ENCODE results near the gene FBL.

The FBL gene

DNA sequence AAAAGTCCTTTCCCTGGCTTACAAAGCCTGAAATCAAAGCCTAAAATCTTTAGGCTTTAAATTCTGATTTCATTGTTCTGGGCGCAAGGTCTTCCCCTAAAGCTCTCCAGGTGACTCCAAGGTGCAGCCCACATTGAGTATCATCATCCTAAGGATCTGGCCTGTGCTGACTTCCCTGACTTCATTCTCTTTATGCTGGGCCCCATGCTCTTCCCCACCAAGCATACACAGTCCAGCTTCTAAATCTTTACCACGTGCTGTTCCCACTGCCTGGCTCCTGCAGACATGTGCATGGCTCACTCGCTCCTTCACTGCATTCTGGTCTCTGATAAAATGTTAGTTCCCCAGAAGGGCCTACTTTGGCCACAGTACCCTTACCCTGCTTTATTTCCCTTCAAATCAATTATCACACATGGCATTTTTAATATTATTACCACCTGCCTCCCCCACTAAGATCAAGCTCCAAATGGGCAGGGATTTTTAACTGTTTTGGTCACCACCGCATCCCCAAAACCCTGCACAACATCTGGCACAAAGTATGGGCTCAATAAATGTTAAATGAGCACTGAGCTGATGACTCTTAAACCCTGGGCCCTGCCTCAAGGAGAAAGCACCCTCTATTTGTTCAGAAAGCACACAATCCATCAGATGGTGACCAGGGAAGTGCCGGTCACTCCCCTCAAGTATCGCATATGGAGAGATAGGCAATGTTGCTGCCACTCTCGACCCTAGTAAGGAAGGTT is 3.3 kb downstream of the FBL start:
- no peak for DNase-seq (ENCODE audit: low read depth)

DNA sequence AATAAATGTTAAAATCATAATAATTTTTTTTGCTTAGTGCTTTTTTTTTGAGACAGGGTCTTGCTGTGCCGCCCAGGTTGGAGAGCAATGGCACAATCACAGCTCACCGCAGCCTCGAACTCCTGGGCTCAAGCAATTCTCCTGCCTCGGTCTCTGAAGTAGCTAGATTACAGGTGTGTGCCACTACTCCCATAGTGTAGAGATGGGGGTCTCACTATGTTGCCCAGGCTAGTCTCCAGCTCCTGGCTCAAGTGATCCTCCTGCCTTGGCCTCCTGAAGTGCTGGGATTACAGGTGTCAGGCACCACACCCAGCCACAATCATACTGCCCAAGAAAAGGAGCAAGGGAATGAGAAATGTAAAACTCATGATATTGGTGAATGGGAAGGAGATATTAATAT is 5.1 kb downstream of the FBL start:
- DNase-seq (ENCODE audit: low read depth) = no peak

DNA sequence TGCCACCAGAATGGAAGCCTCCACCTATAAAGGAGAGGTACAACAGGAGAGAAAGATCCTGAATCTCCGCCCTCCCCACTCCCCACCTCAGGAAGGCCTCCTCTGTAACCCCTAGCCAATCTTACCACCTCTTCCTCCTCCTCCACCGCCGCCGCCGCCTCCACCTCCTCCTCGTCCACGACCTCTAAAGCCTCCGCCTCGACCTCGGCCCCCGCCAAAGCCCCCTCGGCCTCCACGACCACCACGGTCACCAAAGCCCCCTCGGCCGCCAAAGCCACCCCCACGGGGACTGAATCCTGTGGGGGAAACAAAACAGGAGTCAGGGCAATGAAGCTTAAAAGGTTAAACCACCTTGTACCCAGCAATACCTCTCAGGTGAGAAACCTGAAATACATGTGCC is 5.7 kb downstream of the FBL start:
- no peak for DNase-seq (ENCODE audit: low read depth)

DNA sequence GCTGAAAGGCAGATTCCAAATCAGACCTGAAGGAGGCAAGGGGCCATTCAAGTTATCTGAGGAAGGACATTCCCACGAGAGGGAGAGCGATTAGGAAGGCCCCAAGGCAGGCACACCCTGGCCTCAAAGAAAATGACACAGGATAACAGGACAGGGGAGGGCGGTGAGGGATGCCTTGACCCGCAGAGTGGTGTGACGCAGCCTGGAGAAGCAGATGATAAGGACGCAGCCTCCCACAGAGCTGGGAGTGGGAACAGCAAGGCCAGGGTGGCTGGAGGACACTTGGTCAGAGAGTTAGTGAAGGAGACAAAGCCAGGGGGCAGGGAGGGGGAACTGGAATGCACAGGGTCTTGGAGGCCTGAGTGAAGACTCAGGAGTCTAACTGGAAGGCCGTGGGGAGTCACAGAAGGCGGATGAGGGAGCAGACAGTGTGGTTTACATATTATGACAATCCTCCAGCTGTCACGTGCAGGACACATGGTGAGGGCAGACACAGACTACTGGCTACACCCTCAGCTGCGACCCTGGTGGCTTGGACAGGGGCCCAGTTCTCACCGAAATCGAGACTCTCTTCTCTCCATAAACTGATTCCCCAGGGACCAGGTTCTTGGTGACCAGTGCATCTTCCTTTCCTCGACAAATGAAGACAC is 6.4 kb downstream of the FBL start:
- DNase-seq (ENCODE audit: low read depth) = no peak

DNA sequence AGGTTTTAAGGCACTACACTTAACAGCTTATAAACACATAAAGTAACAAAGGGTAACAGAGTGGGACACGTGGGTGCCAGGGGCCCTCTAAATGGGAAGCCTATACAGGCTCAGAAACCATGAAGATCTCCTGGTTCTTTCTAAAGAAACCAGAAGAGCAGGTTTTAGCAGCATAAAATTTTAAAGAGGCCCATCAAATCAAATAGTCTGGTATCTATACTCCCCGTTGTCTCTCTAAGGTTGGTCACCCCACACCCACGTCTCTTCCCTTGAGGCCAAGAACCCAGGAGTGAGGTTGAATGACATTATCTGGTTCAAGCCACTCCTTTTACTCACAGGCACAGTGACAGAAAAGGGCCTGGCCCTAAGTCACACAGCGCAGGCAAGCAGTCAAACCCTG is 7.6 kb downstream of the FBL start:
- DNase-seq (ENCODE audit: low read depth) = no peak

DNA sequence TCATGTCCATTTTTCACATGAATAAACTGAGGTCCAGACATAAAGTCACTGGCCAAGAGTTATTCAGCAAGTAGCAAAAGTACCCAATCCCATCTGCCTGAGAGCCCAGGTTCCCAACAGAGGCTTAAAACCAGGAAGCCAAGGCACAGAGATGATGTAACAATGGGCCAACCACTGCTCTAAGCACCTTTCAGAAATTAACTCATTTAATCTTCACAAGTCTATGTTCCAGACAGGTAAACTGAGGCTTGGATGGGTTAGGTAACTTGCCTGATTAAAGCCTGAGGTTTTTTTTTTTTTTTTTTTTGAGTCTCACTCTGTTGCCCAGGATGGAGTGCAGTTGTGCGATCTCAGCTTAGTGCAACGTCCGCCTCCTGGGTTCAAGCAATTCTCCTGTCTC is 8.2 kb downstream of the FBL start:
- DNase-seq (ENCODE audit: low read depth) = no peak

DNA sequence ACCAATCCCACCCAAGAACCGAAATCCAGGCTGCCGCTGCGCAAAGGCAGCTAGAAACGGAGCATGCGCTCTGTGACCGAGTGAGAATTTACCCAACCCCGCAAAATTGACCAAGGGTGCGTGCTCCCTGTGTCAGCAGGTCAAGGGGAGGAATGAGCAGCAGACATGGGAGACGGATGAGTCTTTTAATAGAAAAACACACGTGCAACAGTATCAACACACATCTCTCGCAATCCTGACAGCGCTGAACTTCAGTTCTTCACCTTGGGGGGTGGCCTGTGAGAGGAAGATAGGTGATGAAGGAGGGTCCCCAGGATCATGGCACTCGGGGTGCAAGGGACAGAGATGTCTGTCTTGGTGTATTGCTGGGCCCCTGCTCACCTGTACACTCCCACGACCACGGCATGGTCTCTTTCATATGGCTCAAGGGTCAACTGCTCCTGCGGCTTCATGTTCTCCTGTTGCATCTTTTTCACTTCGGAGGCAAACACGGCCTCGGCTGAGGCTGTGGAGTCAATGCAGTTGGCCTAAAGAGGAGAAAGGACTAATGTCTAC is 11.8 kb downstream of the FBL start:
- no peak for DNase-seq (ENCODE audit: low read depth)

DNA sequence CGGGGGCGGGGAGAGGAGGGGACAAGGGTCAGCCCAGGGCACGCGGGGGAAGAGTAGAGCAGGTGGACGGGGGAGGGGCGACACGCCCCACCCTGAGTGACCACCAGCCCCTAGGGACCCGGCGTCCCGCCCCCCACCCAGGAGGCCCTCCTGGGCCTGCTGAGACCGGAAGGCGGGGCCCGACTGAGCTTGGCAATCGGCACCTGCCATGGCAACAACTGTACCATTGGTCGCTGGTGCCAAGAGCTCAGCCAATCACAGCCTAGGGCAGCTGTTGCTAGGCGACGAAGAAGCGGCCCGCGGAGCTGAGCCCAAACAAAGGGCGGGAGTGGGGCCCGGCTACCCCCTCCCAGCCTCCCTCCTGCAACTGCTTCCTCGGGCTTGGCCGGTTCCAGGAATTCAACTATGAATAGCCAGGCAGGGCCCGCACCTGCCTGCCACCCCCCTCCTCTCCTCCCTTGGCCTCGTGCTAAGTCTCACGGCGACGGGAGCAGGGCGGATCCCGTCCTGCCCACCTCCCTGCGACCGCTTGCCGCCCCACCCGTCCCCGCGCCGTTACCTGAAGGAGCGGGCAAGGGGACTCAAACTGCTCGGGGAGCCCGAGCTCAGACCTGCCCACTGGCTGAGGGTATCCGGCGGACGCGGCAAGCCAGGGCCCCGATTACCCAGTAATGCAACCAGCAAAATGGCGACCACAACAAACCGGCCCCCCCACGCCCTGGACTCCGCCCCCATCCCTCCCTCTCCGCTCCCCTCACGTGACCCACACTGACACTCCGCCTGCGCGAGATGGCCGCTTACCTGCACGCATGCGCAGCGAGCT is 12.5 kb downstream of the FBL start, which contains the start of gene DYRK1B:
TSS of gene DYRK1B (minus strand) at position 699 of the 823 bp plus-strand sequence. CDS start 2,295 bp downstream, outside the sequence.
- peak; percentile 95 for DNase-seq (ENCODE audit: low read depth)

DNA sequence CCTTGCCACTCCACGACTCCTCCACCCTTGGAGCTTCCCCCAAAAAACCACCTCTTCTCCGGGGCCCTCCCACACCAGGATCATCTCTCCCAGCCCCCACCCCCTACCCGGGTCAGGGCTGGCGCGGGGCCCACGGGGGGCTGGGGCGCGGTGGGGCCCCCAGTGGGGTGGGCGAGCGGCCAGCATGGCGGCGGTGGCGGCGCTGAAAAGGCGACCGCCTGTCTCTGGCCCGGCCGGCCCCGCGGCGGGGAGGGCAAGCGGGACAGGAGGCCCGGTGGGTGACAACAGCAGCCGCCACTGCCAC is 13.1 kb downstream of the FBL start:
- DNase-seq (ENCODE audit: low read depth) = no peak

DNA sequence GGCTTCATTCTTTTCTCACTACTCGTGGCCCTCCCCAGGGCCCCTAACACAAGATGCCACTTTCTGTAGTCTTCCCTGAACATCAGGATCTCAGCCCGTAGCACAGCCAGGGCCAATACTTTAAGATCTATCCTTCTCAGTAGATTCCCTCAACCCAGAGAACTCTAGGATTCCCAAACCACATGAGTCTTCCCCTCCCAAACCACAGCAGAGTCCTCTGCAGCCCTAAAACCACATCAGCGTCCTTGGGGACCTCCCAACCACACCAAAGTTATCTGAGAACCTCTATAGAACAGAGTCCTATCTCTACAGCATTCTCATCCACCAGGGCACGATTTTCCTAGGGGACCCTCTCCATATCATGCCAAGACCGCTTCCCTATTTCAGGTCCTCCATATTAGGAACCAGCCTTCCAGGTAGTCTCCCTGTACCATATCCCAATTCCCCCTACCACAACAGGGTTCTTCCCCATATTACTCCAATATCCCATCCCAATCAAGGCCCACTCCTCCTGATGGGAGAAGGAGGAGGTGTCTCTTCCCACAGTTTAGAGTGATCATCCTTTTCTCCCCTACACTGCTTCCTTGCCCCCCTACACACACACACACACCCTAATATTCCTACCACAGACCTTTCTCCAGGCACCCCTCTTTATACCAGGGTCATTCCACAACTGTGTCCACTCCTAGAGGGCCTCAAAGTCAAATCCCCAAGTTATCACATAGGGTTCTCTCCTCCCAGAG is 13.7 kb downstream of the FBL start:
- DNase-seq (ENCODE audit: low read depth) = no peak

DNA sequence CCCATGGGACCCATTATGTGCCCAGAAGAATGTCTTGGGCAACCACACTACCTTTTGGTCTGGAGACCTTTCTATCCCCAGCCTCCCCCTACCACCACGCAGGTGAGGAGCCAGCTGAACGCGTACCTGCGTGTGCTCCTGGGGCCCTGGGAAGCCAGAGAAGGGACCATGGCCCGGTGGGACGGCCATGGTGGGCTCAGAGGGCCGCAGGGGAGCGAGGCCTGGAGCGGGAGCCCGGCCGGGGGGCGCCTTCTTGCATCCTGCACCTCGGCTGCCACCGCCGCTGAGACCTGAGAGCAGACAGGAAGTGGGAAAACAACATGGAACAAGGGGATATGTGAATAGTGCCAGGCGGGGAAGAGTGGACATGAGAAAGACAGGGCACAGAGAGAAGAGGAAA is 14.5 kb downstream of the FBL start:
- DNase-seq (ENCODE audit: low read depth) = no peak

DNA sequence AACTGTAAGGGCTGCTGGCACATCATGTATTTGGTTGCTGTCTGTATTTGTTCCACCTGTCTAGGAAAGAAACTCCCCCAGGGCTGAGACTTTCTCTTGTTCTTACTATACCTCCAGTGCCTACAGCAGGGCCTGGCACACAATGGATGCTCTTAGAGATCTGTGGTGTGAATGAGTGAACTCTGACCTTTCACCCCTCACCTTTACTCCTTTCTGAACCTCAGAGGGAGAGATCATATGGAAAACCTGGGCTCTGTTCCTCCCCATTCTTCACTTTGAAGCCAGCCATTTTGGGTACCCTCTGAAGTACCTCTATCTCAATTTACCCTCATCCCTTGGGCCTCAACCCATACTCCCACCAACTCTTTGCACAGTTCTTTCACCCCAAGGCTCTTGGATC is 15.3 kb downstream of the FBL start:
- DNase-seq (ENCODE audit: low read depth) = no peak

DNA sequence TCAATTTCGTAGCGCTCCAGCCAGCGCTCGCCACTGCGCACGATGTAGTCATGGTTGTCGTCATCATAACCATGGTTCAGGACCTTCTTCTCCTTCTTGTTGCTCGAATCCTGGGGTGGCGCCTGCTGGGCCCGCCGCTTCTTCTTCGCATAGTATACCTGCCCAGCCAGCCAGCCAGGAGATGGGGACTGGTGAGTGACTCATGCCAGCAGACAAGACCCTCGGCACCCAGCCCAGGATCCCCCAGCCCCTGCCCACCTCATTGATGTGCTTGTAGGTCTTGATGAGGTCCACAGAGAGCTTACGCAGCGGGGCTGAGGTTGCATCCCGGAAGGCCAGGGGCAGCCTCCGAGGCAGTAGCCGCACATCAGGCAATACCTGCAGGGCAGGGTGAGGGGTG is 15.8 kb downstream of the FBL start:
- no peak for DNase-seq (ENCODE audit: low read depth)

DNA sequence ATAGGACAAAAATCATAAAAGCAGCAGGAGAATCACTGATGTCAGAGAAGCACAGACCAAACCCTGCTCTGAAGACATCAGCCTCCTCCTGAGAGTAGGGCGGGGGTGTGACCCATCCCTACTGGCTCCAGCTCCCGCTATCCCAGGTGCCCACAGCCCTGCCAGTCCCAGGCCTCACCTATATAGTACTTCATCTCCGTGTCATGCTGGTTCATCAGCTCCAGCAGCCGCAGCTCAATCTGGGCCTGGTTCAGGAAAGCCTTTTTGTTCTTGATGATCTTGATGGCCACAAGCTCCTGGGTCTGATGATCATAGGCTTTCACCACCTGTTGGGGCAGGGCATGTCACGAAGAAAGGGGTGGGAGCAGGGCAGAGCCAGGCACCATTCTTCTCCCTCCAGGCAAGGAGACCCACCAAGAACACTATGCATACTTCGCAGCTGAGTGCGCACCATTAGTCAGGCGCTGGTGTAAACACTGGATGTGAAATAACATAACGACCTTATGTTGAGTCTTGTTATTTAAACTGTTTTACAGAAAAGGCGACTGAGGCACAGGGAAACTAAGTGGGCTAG is 16.4 kb downstream of the FBL start:
- DNase-seq (ENCODE audit: low read depth) = no peak

DNA sequence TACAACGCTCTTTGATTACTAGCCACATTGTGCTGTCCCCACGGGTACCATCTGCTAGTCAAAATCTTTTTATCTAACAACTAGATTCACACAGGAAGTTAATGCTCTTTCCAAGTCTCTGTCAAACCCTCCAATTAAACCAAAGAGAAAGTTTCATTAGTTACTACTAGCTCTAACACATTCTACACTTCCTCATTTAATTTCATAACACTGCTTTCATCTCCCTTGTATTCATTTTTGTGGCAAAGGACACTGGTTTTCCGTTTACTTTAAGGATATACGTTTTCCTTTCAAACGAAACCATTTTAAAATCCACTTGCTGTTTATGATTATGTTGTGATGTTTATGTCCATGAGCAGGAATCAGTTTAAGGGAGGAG is 17.5 kb downstream of the FBL start:
- no peak for DNase-seq (ENCODE audit: low read depth)

DNA sequence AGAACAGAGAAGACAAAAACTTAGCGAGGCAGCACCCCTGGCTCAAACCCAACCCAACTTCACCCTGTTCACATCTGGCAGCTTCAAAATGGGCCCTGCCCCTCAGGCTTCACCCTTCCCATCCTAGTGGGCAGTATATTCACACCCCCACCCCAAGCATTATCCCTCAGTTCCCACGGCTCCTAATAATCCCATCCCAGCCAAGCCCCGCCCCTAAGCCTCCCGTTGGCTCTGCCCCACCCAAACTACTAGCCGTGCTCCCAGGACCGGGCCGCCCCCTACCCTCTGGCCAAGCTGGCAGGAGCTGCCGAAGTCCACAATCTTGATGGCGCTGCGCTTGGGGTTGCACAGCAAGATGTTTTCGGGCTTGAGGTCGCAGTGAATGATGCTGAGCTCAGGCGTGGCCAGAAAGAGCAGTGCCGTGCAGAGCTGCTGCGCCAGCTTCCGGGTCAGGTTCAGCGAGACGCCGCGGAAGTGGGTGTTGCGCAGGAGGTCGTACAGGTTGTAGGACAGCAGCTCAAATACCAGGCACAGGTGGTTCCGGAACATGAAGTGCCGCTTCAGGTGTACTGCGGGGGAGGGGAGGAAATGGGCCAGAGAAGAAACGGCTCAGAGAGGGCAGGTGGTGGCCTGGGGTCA is 18.0 kb downstream of the FBL start:
- DNase-seq (ENCODE audit: low read depth) = no peak

DNA sequence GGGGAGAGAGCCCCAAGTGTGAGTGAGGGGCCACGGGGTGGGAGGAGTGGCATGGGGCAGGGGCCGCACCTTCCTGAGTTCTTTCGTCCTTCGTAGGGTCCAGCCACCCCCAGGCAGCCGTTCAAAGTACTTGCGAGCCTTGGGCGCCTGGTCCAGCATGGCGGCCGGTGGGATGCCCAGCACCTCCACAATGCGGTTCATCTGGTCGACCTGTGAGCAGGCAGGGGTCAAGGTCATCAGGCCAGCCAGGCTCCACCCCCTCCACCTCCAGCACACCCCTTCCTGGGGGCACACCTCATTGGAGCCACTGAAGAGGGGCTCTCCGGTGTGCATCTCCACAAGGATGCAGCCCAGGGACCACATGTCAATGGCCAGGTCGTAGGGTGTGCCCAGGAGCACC is 19.0 kb downstream of the FBL start:
- no peak for DNase-seq (ENCODE audit: low read depth)

DNA sequence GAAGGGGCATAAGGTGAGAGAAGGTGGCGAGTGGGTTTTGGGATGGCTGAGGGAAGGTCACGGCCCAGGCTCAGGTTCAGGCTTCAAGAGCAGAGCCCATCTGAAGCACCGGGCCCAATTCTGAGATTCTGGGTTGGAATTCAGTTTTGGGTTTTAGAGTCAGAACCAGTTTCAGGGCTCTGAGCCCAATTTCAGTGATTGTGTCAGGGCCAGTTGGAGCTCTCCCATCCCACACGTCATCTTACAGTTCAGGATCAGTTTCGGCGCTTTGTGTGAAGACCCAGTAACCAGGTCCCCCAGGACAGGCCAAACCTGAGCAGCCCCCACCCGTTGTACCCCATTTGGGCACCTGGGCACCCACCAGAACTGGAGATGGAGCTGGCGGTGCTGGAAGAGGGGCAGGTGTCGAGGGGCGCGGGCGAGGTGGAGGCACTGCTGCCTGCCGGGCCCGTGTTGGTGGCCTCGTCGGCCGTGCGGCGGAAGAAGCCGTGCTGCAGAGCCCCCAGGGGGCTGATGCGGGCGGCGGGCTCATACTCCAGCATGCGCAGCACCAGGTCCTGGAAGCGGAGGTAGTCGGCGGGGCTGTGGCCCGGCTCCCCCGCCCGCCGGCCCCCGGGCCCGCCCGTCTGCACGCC is 19.8 kb downstream of the FBL start:
- DNase-seq (ENCODE audit: low read depth) = no peak

DNA sequence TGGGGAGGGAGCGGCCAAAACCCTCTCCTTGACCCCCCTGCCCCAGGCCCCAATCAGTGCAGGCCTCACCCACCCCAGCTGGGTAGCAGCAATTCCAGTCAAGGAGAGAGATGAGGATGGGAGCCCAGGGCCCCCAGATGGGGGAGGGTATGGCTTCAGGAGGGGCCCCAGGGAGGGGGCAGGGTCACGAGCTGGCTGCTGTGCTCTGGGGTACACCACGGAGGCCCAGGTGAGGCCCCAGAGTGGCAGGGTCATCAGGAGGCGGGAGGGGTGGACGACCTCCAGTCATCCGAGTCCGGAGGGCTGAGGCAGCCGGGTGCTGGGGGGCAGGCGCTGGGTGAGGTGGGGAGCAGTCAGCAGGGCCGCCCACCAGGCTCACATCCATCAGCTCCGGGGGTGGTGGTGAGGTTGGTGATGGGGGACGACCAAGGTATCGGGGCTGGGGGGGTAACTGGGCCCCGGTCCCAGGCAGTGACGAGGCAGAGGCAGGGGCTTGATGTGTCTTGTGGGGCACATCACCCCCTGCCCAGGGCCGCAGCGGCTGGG is 20.6 kb downstream of the FBL start:
- DNase-seq (ENCODE audit: low read depth) = no peak

DNA sequence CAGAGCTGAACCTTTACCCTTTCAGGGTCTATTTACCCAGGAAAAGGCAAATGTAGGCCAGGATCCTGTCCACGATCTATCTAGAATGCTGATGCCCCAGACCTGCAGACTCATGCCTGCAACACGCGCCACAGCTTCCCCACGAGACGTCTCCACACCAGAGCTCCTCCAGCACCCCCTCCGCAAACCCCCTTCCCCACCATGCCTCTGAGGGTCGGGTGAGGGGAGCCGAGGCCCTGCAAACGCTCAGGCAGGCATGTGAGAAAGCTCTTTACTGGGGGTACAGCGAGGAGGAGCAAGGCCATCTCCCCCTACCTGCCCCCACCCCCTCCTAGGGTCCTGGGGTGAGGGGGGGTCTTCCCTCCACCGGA is 21.1 kb downstream of the FBL start:
- DNase-seq (ENCODE audit: low read depth) = no peak
